ENCODE results near the gene ACAD11.

DNA sequence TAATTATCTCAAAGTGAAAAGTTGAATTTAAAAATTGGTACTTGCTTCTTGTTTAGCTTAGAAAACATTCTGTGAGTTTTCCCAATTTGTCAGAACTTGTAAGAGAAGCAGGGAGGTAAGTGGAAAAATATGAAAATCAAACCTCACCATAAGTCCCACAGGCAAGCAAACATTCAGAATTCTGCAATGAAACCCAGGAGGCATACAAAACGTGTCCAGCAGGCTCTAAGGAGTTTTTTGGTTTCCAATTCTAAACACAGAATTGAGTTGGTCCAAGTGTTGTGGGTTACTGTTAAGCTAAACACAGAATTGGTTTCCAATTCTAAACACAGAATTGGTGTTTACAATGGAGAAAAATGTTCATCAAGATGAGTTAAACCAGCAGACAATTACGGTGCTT is 89.6 kb downstream of the ACAD11 start:
- TF ChIP-seq CTCF (IDR thresholded peaks at IDR 0.05): no peak
- TF ChIP-seq POLR2A (IDR thresholded peaks at IDR 0.05): no peak
